HEK293 (cell line): ENCODE results near the gene LAMTOR2.

Experiments used
- CTCF ChIA-PET: fragments of 350-600 bp; formaldehyde crosslinking; extraction: SDS; loops from one replicate; lab custom pipeline; 2021; ENCODE audit warnings: antibody characterized with exemption; lab: Yijun Ruan, JAX
- POLR2A ChIA-PET: fragments of 300-600 bp; formaldehyde crosslinking; extraction: SDS; loops from one replicate; lab custom pipeline; 2020; ENCODE audit warnings: antibody characterized with exemption, inconsistent platforms; lab: Yijun Ruan, JAX
- H3K27ac ChIP-seq: fragments of 200-500 bp; sonication (Bioruptor generic); 2 replicates; pipeline ENCODE4 v1.5.1; 2014; ENCODE audit warnings: low read depth, low read length, control low read depth, inconsistent platforms; ENCODE audit errors: extremely low read depth
- H3K36me3 ChIP-seq, 2 experiments: fragments of 200-500 bp in 1 of 2; sonication (Bioruptor generic) in 1 of 2; 1 replicate in 1 of 2; 2 replicates in 1 of 2; pipeline ENCODE4 v1.5.1; 2014 to 2017; ENCODE audit warnings: inconsistent platforms in 2 of 2, low read length in 2 of 2; ENCODE audit not compliant: control insufficient read depth in 2 of 2, insufficient read depth in 1 of 2
- H3K4me1 ChIP-seq: fragments of 200-500 bp; sonication (Bioruptor generic); 2 replicates; pipeline ENCODE4 v1.5.1; 2014; ENCODE audit warnings: mild to moderate bottlenecking, low read length, inconsistent platforms; ENCODE audit not compliant: control insufficient read depth, insufficient read depth
- H3K4me3 ChIP-seq: 2 replicates; pipeline ENCODE4 v1.5.1; 2011; ENCODE audit warnings: low read depth, mild to moderate bottlenecking, control low read depth, low read length, moderate library complexity
- H3K9me3 ChIP-seq: fragments of 200-500 bp; sonication (Bioruptor generic); 2 replicates; pipeline ENCODE4 v1.5.1; 2014; ENCODE audit warnings: low read depth, low read length, inconsistent platforms; ENCODE audit not compliant: control insufficient read depth, insufficient read depth
- GLI4 ChIP-seq: fragments of 450-650 bp; formaldehyde crosslinking; IDR thresholded peaks from 2 replicates; pipeline ENCODE4 v1.5.1; 2016; ENCODE audit warnings: missing biosample characterization, missing genetic modification characterization
- GLIS1 ChIP-seq: fragments of 450-650 bp; formaldehyde crosslinking; IDR thresholded peaks from 2 replicates; pipeline ENCODE4 v1.5.1; 2016; ENCODE audit warnings: missing biosample characterization, missing genetic modification characterization
- GLIS2 ChIP-seq: fragments of 450-650 bp; formaldehyde crosslinking; IDR thresholded peaks from 2 replicates; pipeline ENCODE4 v1.5.1; 2016; ENCODE audit warnings: missing biosample characterization, missing genetic modification characterization
- OVOL3 ChIP-seq: fragments of 450-650 bp; formaldehyde crosslinking; IDR thresholded peaks from 2 replicates; pipeline ENCODE4 v1.5.1; 2016; ENCODE audit warnings: missing biosample characterization, missing genetic modification characterization
- SETDB1 ChIP-seq: IDR thresholded peaks from one replicate; pipeline ENCODE4 v1.6.1; 2017; ENCODE audit warnings: mild to moderate bottlenecking, low read length, moderate library complexity, mixed read lengths; ENCODE audit not compliant: insufficient read length
- SP7 ChIP-seq: fragments of 450-650 bp; formaldehyde crosslinking; IDR thresholded peaks from 2 replicates; pipeline ENCODE4 v1.5.1; 2016; ENCODE audit warnings: missing biosample characterization, missing genetic modification characterization
- YY1 ChIP-seq: fragments of 450-650 bp; formaldehyde crosslinking; IDR thresholded peaks from 2 replicates; pipeline ENCODE4 v1.5.1; 2018; ENCODE audit warnings: missing biosample characterization, missing genetic modification characterization
- ZBTB21 ChIP-seq: fragments of 450-650 bp; formaldehyde crosslinking; IDR thresholded peaks from 2 replicates; pipeline ENCODE4 v1.5.1; 2017; ENCODE audit warnings: missing biosample characterization, missing genetic modification characterization
- ZBTB48 ChIP-seq: fragments of 450-650 bp; formaldehyde crosslinking; IDR thresholded peaks from 2 replicates; pipeline ENCODE4 v1.5.1; 2016; ENCODE audit warnings: missing biosample characterization, missing genetic modification characterization
- ZBTB8A ChIP-seq: fragments of 450-650 bp; formaldehyde crosslinking; IDR thresholded peaks from 2 replicates; pipeline ENCODE4 v1.5.1; 2016; ENCODE audit warnings: missing biosample characterization, missing genetic modification characterization
- ZFP37 ChIP-seq: fragments of 450-650 bp; formaldehyde crosslinking; IDR thresholded peaks from 2 replicates; pipeline ENCODE4 v1.5.1; 2016; ENCODE audit warnings: missing biosample characterization, missing genetic modification characterization
- ZNF132 ChIP-seq: fragments of 450-650 bp; formaldehyde crosslinking; IDR thresholded peaks from 2 replicates; pipeline ENCODE4 v1.5.1; 2017; ENCODE audit warnings: missing biosample characterization, missing genetic modification characterization, borderline replicate concordance
- ZNF184 ChIP-seq: fragments of 450-650 bp; IDR thresholded peaks from 2 replicates; pipeline ENCODE4 v1.5.1; 2018; ENCODE audit warnings: missing biosample characterization, mild to moderate bottlenecking, missing genetic modification characterization
- ZNF2 ChIP-seq: fragments of 450-650 bp; formaldehyde crosslinking; IDR thresholded peaks from 2 replicates; pipeline ENCODE4 v1.5.1; 2016; ENCODE audit warnings: missing biosample characterization, missing genetic modification characterization
- ZNF274 ChIP-seq, 2 experiments: fragments of 200-500 bp in 1 of 2; fragments of 450-650 bp in 1 of 2; sonication (Bioruptor generic) in 1 of 2; formaldehyde crosslinking in 1 of 2; IDR thresholded peaks; 2 replicates each; pipeline versions ENCODE4 v1.5.1 to v1.6.1; 2014 to 2016; ENCODE audit warnings: borderline replicate concordance in 1 of 2, inconsistent platforms in 1 of 2, low read length in 1 of 2, missing biosample characterization in 1 of 2, missing genetic modification characterization in 1 of 2
- ZNF354C ChIP-seq: fragments of 450-650 bp; formaldehyde crosslinking; IDR thresholded peaks from 2 replicates; pipeline ENCODE4 v1.5.1; 2016; ENCODE audit warnings: missing biosample characterization, missing genetic modification characterization, low read depth, borderline replicate concordance
- ZNF501 ChIP-seq: fragments of 450-650 bp; formaldehyde crosslinking; IDR thresholded peaks from 2 replicates; pipeline ENCODE4 v1.5.1; 2016; ENCODE audit warnings: missing biosample characterization, missing genetic modification characterization
- ZNF571 ChIP-seq: fragments of 450-650 bp; formaldehyde crosslinking; IDR thresholded peaks from 2 replicates; pipeline ENCODE4 v1.5.0; 2017; ENCODE audit warnings: missing biosample characterization, missing genetic modification characterization
- ZNF600 ChIP-seq: fragments of 450-650 bp; formaldehyde crosslinking; IDR thresholded peaks from 2 replicates; pipeline ENCODE4 v1.5.1; 2016; ENCODE audit warnings: missing biosample characterization, missing genetic modification characterization
- ZNF624 ChIP-seq: fragments of 450-650 bp; formaldehyde crosslinking; IDR thresholded peaks from 2 replicates; pipeline ENCODE4 v1.5.1; 2017; ENCODE audit warnings: missing biosample characterization, missing genetic modification characterization
- ZNF654 ChIP-seq: fragments of 450-650 bp; formaldehyde crosslinking; IDR thresholded peaks from 2 replicates; pipeline ENCODE4 v1.5.1; 2016; ENCODE audit warnings: low read depth, missing biosample characterization, missing genetic modification characterization
- ZNF658 ChIP-seq: fragments of 450-650 bp; formaldehyde crosslinking; IDR thresholded peaks from 2 replicates; pipeline ENCODE4; 2016; ENCODE audit warnings: missing biosample characterization, missing genetic modification characterization
- ZNF707 ChIP-seq: fragments of 450-650 bp; formaldehyde crosslinking; IDR thresholded peaks from 2 replicates; pipeline ENCODE4 v1.5.1; 2016; ENCODE audit warnings: missing biosample characterization, missing genetic modification characterization
- ZNF768 ChIP-seq: fragments of 450-650 bp; formaldehyde crosslinking; IDR thresholded peaks from 2 replicates; pipeline ENCODE4 v1.5.1; 2018; ENCODE audit warnings: missing biosample characterization, mild to moderate bottlenecking, missing genetic modification characterization
- ZNF777 ChIP-seq: fragments of 450-650 bp; formaldehyde crosslinking; IDR thresholded peaks from 2 replicates; pipeline ENCODE4 v1.5.1; 2017; ENCODE audit warnings: missing biosample characterization, missing genetic modification characterization, borderline replicate concordance
- TF ChIP-seq, protein P1 (sequence below): fragments of 450-650 bp; formaldehyde crosslinking; IDR thresholded peaks from 2 replicates; pipeline ENCODE4 v1.5.1; 2016; ENCODE audit warnings: missing biosample characterization, missing genetic modification characterization
- TF ChIP-seq, protein P2 (sequence below): fragments of 450-650 bp; formaldehyde crosslinking; IDR thresholded peaks from 2 replicates; pipeline ENCODE4 v1.5.1; 2016; ENCODE audit warnings: missing biosample characterization, missing genetic modification characterization
- TF ChIP-seq, protein P3 (sequence below): fragments of 450-650 bp; formaldehyde crosslinking; IDR thresholded peaks from 2 replicates; pipeline ENCODE4 v1.5.1; 2016; ENCODE audit warnings: missing biosample characterization, missing genetic modification characterization
- TF ChIP-seq, protein P4 (sequence below): fragments of 450-650 bp; formaldehyde crosslinking; IDR thresholded peaks from 2 replicates; pipeline ENCODE4 v1.5.1; 2016; ENCODE audit warnings: missing biosample characterization, missing genetic modification characterization

LAMTOR2 gene

DNA sequence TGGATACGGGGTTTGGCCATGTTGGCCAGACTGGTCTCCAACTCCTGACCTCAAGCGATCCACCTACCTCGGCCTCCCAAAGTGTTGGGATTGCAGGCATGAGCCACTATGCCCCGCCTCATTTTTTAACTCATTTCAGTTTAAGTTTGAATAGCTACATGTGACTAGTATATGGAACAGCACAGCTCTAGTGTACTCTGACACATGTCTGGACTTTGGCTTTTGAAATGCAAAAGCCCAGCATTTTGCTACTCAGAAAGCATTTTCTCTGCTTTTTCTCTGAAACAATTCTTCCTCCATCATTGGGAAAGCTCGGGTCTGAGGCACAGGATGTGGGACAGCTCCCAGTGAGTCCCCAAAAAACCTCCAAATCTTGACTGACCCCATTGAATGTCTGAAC is 29.8 kb upstream of the LAMTOR2 start (continued):
- TF ChIP-seq ZNF777 (no peak), ZFP37 (tag by site-specific recombination) (no peak), ZBTB21 (no peak), ZNF658 (tag by site-specific recombination) (no peak)
- TF ChIP-seq, protein P1, sequence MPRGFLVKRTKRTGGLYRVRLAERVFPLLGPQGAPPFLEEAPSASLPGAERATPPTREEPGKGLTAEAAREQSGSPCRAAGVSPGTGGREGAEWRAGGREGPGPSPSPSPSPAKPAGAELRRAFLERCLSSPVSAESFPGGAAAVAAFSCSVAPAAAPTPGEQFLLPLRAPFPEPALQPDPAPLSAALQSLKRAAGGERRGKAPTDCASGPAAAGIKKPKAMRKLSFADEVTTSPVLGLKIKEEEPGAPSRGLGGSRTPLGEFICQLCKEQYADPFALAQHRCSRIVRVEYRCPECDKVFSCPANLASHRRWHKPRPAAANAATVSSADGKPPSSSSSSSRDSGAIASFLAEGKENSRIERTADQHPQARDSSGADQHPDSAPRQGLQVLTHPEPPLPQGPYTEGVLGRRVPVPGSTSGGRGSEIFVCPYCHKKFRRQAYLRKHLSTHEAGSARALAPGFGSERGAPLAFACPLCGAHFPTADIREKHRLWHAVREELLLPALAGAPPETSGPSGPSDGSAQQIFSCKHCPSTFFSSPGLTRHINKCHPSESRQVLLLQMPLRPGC, result no peak

DNA sequence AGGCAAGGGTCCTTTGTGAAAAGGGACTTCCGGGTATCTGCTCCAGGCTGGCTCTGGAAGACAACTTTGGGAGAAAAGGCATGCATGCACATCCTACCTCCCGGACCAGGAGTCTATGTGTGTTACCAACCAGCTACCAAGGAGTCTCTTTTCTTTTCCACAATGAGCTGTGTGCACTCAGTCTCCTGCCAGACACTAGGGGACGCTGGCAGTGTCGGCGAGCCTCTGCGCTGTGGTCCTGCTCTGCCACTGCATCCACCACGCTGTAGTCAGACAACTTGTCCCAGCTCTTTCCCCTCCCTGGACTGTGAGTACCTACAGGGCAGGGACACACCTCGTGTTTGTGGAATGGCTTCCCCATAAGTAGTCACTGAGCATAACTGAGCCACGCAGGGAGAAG is 28.7 kb upstream of the LAMTOR2 start:
- Histone ChIP-seq H3K36me3 (no peaks in the 10 kb centered on the region), H3K27ac (no peak overlapping the region), H3K4me3 (no peak overlapping the region), H3K9me3 (no peaks in the 10 kb centered on the region), H3K4me1 (no peaks in the 10 kb centered on the region)
- ChIA-PET POLR2A (interaction anchor here (0.7 to 1.5 kb wide), 3 partner anchors 27 to 90 kb away, joined by 3 to 5 read pairs (median 3); partner anchors contain the start of gene ARHGEF2), CTCF (interaction anchor here (0.5 to 1.8 kb wide), 20 partner anchors 8 to 270 kb away, joined by 3 to 10 read pairs (median 3); partner anchors contain the start of gene LAMTOR2)
- no peak for TF ChIP-seq SETDB1
- TF ChIP-seq ZNF624 (tag by site-specific recombination), result no peak
- TF ChIP-seq SP7 (tag by site-specific recombination), result no peak
- TF ChIP-seq YY1 (tag by site-specific recombination), result no peak
- no peak for TF ChIP-seq GLI4 (tag by site-specific recombination)
- TF ChIP-seq, protein P2, sequence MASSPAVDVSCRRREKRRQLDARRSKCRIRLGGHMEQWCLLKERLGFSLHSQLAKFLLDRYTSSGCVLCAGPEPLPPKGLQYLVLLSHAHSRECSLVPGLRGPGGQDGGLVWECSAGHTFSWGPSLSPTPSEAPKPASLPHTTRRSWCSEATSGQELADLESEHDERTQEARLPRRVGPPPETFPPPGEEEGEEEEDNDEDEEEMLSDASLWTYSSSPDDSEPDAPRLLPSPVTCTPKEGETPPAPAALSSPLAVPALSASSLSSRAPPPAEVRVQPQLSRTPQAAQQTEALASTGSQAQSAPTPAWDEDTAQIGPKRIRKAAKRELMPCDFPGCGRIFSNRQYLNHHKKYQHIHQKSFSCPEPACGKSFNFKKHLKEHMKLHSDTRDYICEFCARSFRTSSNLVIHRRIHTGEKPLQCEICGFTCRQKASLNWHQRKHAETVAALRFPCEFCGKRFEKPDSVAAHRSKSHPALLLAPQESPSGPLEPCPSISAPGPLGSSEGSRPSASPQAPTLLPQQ, result no peak
- TF ChIP-seq ZNF354C (tag by site-specific recombination), result no peak
- peak; percentile 96 for TF ChIP-seq ZNF600 (tag by site-specific recombination)
- TF ChIP-seq, protein P3, sequence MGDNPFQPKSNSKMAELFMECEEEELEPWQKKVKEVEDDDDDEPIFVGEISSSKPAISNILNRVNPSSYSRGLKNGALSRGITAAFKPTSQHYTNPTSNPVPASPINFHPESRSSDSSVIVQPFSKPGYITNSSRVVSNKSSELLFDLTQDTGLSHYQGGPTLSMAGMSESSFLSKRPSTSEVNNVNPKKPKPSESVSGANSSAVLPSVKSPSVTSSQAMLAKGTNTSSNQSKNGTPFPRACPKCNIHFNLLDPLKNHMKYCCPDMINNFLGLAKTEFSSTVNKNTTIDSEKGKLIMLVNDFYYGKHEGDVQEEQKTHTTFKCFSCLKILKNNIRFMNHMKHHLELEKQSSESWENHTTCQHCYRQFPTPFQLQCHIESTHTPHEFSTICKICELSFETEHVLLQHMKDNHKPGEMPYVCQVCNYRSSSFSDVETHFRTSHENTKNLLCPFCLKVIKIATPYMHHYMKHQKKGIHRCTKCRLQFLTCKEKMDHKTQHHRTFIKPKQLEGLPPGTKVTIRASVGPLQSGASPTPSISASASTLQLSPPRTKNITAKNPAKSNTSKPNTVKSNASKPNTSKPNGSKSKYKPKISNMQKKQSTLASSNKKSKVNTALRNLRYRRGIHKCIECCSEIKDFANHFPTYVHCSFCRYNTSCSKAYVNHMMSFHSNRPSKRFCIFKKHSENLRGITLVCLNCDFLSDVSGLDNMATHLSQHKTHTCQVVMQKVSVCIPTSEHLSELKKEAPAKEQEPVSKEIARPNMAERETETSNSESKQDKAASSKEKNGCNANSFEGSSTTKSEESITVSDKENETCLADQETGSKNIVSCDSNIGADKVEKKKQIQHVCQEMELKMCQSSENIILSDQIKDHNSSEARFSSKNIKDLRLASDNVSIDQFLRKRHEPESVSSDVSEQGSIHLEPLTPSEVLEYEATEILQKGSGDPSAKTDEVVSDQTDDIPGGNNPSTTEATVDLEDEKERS (tag by site-specific recombination), result no peak
- no peak for TF ChIP-seq OVOL3 (tag by site-specific recombination)
- no peak for TF ChIP-seq ZNF768 (tag by site-specific recombination)
- TF ChIP-seq, protein P4, sequence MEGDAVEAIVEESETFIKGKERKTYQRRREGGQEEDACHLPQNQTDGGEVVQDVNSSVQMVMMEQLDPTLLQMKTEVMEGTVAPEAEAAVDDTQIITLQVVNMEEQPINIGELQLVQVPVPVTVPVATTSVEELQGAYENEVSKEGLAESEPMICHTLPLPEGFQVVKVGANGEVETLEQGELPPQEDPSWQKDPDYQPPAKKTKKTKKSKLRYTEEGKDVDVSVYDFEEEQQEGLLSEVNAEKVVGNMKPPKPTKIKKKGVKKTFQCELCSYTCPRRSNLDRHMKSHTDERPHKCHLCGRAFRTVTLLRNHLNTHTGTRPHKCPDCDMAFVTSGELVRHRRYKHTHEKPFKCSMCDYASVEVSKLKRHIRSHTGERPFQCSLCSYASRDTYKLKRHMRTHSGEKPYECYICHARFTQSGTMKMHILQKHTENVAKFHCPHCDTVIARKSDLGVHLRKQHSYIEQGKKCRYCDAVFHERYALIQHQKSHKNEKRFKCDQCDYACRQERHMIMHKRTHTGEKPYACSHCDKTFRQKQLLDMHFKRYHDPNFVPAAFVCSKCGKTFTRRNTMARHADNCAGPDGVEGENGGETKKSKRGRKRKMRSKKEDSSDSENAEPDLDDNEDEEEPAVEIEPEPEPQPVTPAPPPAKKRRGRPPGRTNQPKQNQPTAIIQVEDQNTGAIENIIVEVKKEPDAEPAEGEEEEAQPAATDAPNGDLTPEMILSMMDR (tag by site-specific recombination), result peak; percentile 86
- 0 out of 2 replicates have a peak, but pooled peaks have one; percentile 14 for TF ChIP-seq GLIS2 (tag by site-specific recombination)
- 0 out of 2 replicates have a peak, but pooled peaks have one; percentile 58 for TF ChIP-seq ZNF2 (tag by site-specific recombination)
- no peak for TF ChIP-seq ZFP37 (tag by site-specific recombination)
- peak; percentile 41 for TF ChIP-seq ZNF654 (tag by site-specific recombination)
- TF ChIP-seq ZNF707, result no peak
- TF ChIP-seq ZNF571, result no peak
- TF ChIP-seq ZNF274 (IDR thresholded peaks at IDR 0.05; ENCODE audit: low read length), result no peak
- no peak for TF ChIP-seq ZNF274 (tag by site-specific recombination; IDR thresholded peaks at IDR 0.05; ENCODE audit: borderline replicate concordance)
- no peak for TF ChIP-seq ZBTB8A
- TF ChIP-seq ZNF184 (tag by site-specific recombination), result no peak
- no peak for TF ChIP-seq ZNF132 (tag by site-specific recombination)
- TF ChIP-seq ZBTB48, result 0 out of 2 replicates have a peak, but pooled peaks have one; percentile 14
- 0 out of 2 replicates have a peak, but pooled peaks have one; percentile 13 for TF ChIP-seq GLIS1 (tag by site-specific recombination)
- no peak for TF ChIP-seq ZNF501 (tag by site-specific recombination)
